Neural crest cell (in vitro differentiated cells): ENCODE data around the gene CT55. TPM values are rescaled to one million over a fixed set of nuclear protein-coding genes. Genes with fewer than 3 reads are reported as not detected.
"Not testable (repeated sequence)": the region's sequence is repeated elsewhere in the genome, so short reads cannot be mapped to it uniquely, and the experiment has no call there.

Experiments
- DNase-seq: peaks from one replicate; pipeline ENCODE4 v3.0.0; 2021; ENCODE audit warnings: low read depth, mixed read lengths, low spot score
- H3K27ac Mint-ChIP-seq: one replicate; pipeline ENCODE4 v1.8.0; 2021; ENCODE audit warnings: mild to moderate bottlenecking, mixed read lengths; ENCODE audit not compliant: unreplicated experiment
- H3K27me3 Mint-ChIP-seq: 2 replicates; pipeline ENCODE4 v1.8.0; 2021; ENCODE audit warnings: low read depth, mild to moderate bottlenecking, mixed read lengths
- H3K36me3 Mint-ChIP-seq: 2 replicates; pipeline ENCODE4 v1.8.0; 2021; ENCODE audit warnings: low read depth, mild to moderate bottlenecking, mixed read lengths
- H3K4me1 Mint-ChIP-seq: 2 replicates; pipeline ENCODE4 v1.8.0; 2021; ENCODE audit warnings: mixed read lengths
- H3K4me3 Mint-ChIP-seq: one replicate; pipeline ENCODE4 v1.8.0; 2021; ENCODE audit warnings: mild to moderate bottlenecking, mixed read lengths
- H3K9me3 Mint-ChIP-seq: 2 replicates; pipeline ENCODE4 v1.8.0; 2021; ENCODE audit warnings: mixed read lengths
- CTCF ChIP-seq: fragments of 200-600 bp; sonication (generic); conservative IDR thresholded peaks from 2 replicates; pipeline ENCODE4 v1.5.0; 2021; ENCODE audit warnings: antibody characterized with exemption, mild to moderate bottlenecking
- total RNA-seq: library from RNA; stranded (reverse); gene quantifications from 2 replicates; pipeline ENCODE4 v1.2.1, GENCODE V29; 2021

CT55 gene
- total RNA-seq, 1 donor from 2014 or later = 0.14 TPM

GRCh38 chrX:135193740-135194139, 22.5 kb upstream of the CT55 start:
- no peaks in the 10 kb centered on the region for H3K4me1 Mint-ChIP-seq
- H3K9me3 Mint-ChIP-seq = peaks cover 14% of the 10 kb centered on the region
- no peak overlapping the region for H3K4me3 Mint-ChIP-seq
- TF ChIP-seq CTCF = no peak
- H3K36me3 Mint-ChIP-seq = no peaks in the 10 kb centered on the region
- H3K27me3 Mint-ChIP-seq = no peaks in the 10 kb centered on the region
- DNase-seq = no peak
- H3K27ac Mint-ChIP-seq = no peak overlapping the region

- Mint-ChIP-seq H3K4me3 (no peak overlapping the region), H3K27me3 (no peaks in the 10 kb centered on the region), H3K9me3 (peaks cover 12% of the 10 kb centered on the region), H3K27ac (no peak overlapping the region), H3K4me1 (no peaks in the 10 kb centered on the region), H3K36me3 (no peaks in the 10 kb centered on the region)
- no peak for TF ChIP-seq CTCF
- DNase-seq = no peak
Measured at GRCh38 chrX:135191838-135192237, 20.6 kb upstream of the CT55 start.

- H3K9me3 Mint-ChIP-seq = peaks cover 4% of the 10 kb centered on the region
Measured at GRCh38 chrX:135185795-135186443, 14.7 kb upstream of the CT55 start.

GRCh38 chrX:135178636-135179035, 7.4 kb upstream of the CT55 start:
- Mint-ChIP-seq H3K4me3 (no peak overlapping the region), H3K4me1 (no peaks in the 10 kb centered on the region), H3K27ac (no peak overlapping the region), H3K27me3 (no peaks in the 10 kb centered on the region), H3K36me3 (no peaks in the 10 kb centered on the region), H3K9me3 (peaks cover 4% of the 10 kb centered on the region)
- DNase-seq = no peak
- no peak for TF ChIP-seq CTCF

More at GRCh38 chrX:135185795-135186443, 14.7 kb upstream of the CT55 start:
- Mint-ChIP-seq H3K27me3 (no peaks in the 10 kb centered on the region), H3K27ac (no peak overlapping the region), H3K36me3 (no peaks in the 10 kb centered on the region), H3K4me1 (no peaks in the 10 kb centered on the region), H3K4me3 (no peak overlapping the region)
- peak; percentile 65 for TF ChIP-seq CTCF
- peak; percentile 3 for DNase-seq

DNA sequence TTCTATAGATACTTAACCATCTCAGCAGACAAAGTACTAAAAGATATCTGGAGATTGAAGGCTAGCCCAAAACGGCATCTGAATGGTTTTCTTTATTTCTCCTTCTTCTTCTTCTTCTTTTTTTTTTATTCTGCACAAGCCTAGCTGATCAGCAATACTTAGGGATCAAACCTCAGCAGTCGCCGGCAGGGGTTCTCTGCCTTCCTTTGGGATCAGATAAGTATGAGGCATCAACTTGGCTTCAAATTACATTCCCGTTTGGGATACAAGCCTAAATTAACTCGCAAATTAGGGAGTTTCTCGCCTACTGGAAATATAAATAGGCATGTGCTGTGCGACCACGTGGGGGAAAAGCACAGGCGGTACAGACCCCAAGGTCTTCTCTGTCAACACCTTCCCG, 730 bp downstream of the CT55 start:
- H3K27ac Mint-ChIP-seq = no peak overlapping the region
- H3K4me1 Mint-ChIP-seq = no peaks in the 10 kb centered on the region
- no peak overlapping the region for H3K4me3 Mint-ChIP-seq
- peaks cover 9% of the 10 kb centered on the region for H3K9me3 Mint-ChIP-seq
- TF ChIP-seq CTCF = no peak
- H3K27me3 Mint-ChIP-seq = no peaks in the 10 kb centered on the region
- no peak for DNase-seq
- peaks cover 3% of the 10 kb centered on the region for H3K36me3 Mint-ChIP-seq

- not testable (repeated sequence) for H3K27me3 Mint-ChIP-seq, H3K4me3 Mint-ChIP-seq, H3K36me3 Mint-ChIP-seq, H3K4me1 Mint-ChIP-seq, DNase-seq, H3K27ac Mint-ChIP-seq, H3K9me3 Mint-ChIP-seq
Measured at GRCh38 chrX:135169534-135169933, 1.7 kb downstream of the CT55 start.
